K562 (cell line): ENCODE measurements around the gene ZMYM2. TPM values are rescaled to one million over a fixed set of nuclear protein-coding genes. Genes with fewer than 3 reads are reported as not detected.
A peak's percentile ranks its signal among the peaks of the same experiment; 100 is the strongest.

Experiments
- ARID3B ChIP-seq: fragments of 250-450 bp; sonication (Bioruptor Pico); IDR thresholded peaks from 2 replicates; pipeline ENCODE4 v1.4.0; 2020; ENCODE audit warnings: borderline replicate concordance
- BCOR ChIP-seq: fragments of 450-650 bp; IDR thresholded peaks from 2 replicates; pipeline ENCODE4 v1.6.1; 2016
- BRF1 ChIP-seq: IDR thresholded peaks from 3 replicates; pipeline ENCODE4 v1.6.1; 2011; ENCODE audit warnings: borderline replicate concordance, mild to moderate bottlenecking; ENCODE audit not compliant: insufficient read length; ENCODE audit errors: extremely low read depth
- DEAF1 ChIP-seq: fragments of 450-650 bp; formaldehyde crosslinking; IDR thresholded peaks from 2 replicates; pipeline ENCODE4 v1.4.0; 2020; ENCODE audit warnings: mild to moderate bottlenecking, moderate library complexity
- GTF2F1 ChIP-seq: IDR thresholded peaks from 2 replicates; pipeline ENCODE4 v1.6.1; 2011; ENCODE audit warnings: low read depth, low read length, improper control_type of control experiment
- JUNB ChIP-seq: fragments of 450-650 bp; formaldehyde crosslinking; conservative IDR thresholded peaks from 2 replicates; pipeline ENCODE4 v1.4.0; 2020; ENCODE audit warnings: mild to moderate bottlenecking
- MAFF ChIP-seq: IDR thresholded peaks from 2 replicates; pipeline ENCODE4 v1.6.1; 2012; ENCODE audit warnings: low read length, improper control_type of control experiment
- MAX ChIP-seq: sonication (generic); formaldehyde crosslinking; IDR thresholded peaks from 2 replicates; pipeline ENCODE4 v1.9.0; 2022; ENCODE audit warnings: mild to moderate bottlenecking, missing genetic modification reagents
- NR2C1 ChIP-seq, 2 experiments: fragments of 450-650 bp; IDR thresholded peaks; 2 replicates each; pipeline ENCODE4 v1.6.1; 2017; ENCODE audit warnings: mild to moderate bottlenecking in 2 of 2, antibody characterized with exemption in 1 of 2, inconsistent platforms in 1 of 2, missing compliant biosample characterization in 1 of 2, missing genetic modification characterization in 1 of 2
- PBX2 ChIP-seq, 2 experiments: IDR thresholded peaks in 1 of 2; conservative IDR thresholded peaks in 1 of 2; 2 replicates each; pipeline ENCODE4 v1.6.1; 2016; ENCODE audit warnings: low read depth in 2 of 2, mild to moderate bottlenecking in 1 of 2, missing compliant biosample characterization in 1 of 2, missing genetic modification characterization in 1 of 2, moderate library complexity in 1 of 2
- PKNOX1 ChIP-seq: fragments of 450-650 bp; IDR thresholded peaks from 2 replicates; pipeline ENCODE4 v1.6.1; 2016
- TARDBP ChIP-seq: fragments of 450-650 bp; IDR thresholded peaks from 2 replicates; pipeline ENCODE4 v1.6.1; 2016
- XRCC5 ChIP-seq: fragments of 200-400 bp; formaldehyde crosslinking; IDR thresholded peaks from 2 replicates; pipeline ENCODE4 v1.6.1; 2017; ENCODE audit warnings: low read depth, mild to moderate bottlenecking, low read length
- ZBTB33 ChIP-seq: sonication (generic); formaldehyde crosslinking; IDR thresholded peaks from 2 replicates; pipeline ENCODE4 v1.8.1; 2023; ENCODE audit warnings: mild to moderate bottlenecking, missing genetic modification reagents
- ZNF324 ChIP-seq: fragments of 250-450 bp; sonication (Bioruptor Pico); IDR thresholded peaks from 2 replicates; pipeline ENCODE4 v1.4.0; 2020; ENCODE audit warnings: mild to moderate bottlenecking
- ZNF551 ChIP-seq: fragments of 250-450 bp; sonication (Bioruptor Pico); IDR thresholded peaks from 2 replicates; pipeline ENCODE4 v1.5.0; 2021; ENCODE audit warnings: mild to moderate bottlenecking, moderate library complexity
- ZNF639 ChIP-seq, 2 experiments: fragments of 200-800 bp in 1 of 2; sonication (Bioruptor generic) in 1 of 2; sonication (generic) in 1 of 2; formaldehyde crosslinking in 1 of 2; IDR thresholded peaks in 1 of 2; conservative IDR thresholded peaks in 1 of 2; 2 replicates each; pipeline versions ENCODE4 v1.5.0 to v1.6.1; 2016 to 2020; ENCODE audit warnings: missing compliant biosample characterization in 1 of 2, missing genetic modification characterization in 1 of 2, missing genetic modification reagents in 1 of 2
- polyA plus RNA-seq, 8 experiments: library from polyadenylated mRNA; depleted of rRNA in 4 of 8; stranded (reverse) in 5 of 8; unstranded in 3 of 8; fragments of >200 nt; fragmentation: Nextera tagmentation in 2 of 8; fragmentation: Illumina TruSeq in 1 of 8; extraction: Ambion mirVana in 2 of 8; extraction: Trizol in 1 of 8; gene quantifications; 2 replicates each; pipeline versions ENCODE4 v1.2.1 to v1.2.3, GENCODE V29; 2011 to 2014; ENCODE audit warnings: inconsistent platforms in 1 of 8, missing spikeins in 1 of 8
- total RNA-seq, 7 experiments: library from RNA; depleted of rRNA in 6 of 7; stranded (reverse); fragments of >200 nt in 6 of 7; fragmentation: Illumina TruSeq in 2 of 7; extraction: Trizol in 2 of 7; gene quantifications; 2 replicates each; pipeline versions ENCODE4 v1.2.1 to v1.2.3, GENCODE V29; 2011 to 2021; ENCODE audit warnings: low replicate concordance in 1 of 7

Gene ZMYM2
- total and polyA plus RNA-seq, 9 of the 15 experiments (the other 6 are each of a cell fraction or from before 2014, with no cell fraction given): 5.0 to 48.8 (median 26.8) TPM

- TF ChIP-seq ARID3B (CRISPR knock-in tag) (no peak), PKNOX1 (no peak), ZNF639 (CRISPR knock-in tag; conservative IDR thresholded peaks at IDR 0.05 in 1 of 2, IDR thresholded peaks at IDR 0.05 in 1 of 2) (peak in 1 of 2 experiments; percentile 46; a peak in 1 of 4 replicates), GTF2F1 (no peak), ZNF551 (CRISPR knock-in tag) (no peak), JUNB (CRISPR knock-in tag) (no peak), MAX (CRISPR knock-in tag) (no peak), BCOR (no peak), PBX2 (CRISPR knock-in tag; IDR thresholded peaks at IDR 0.05; ENCODE audit: low read depth) (no peak), PBX2 (tag; conservative IDR thresholded peaks at IDR 0.05; ENCODE audit: low read depth) (peak; percentile 54; the same call in 1 of the 2 replicates), ZBTB33 (CRISPR knock-in tag) (no peak), TARDBP (no peak), MAFF (no peak), BRF1 (no peak), NR2C1 (IDR thresholded peaks at IDR 0.05) (no peak), NR2C1 (tag; IDR thresholded peaks at IDR 0.05) (peak; percentile 79), ZNF324 (CRISPR knock-in tag) (no peak; the same call in 1 of the 2 replicates), XRCC5 (no peak), DEAF1 (no peak)
Measured at GRCh38 chr13:20119960-20120359, 161.4 kb downstream of the ZMYM2 start (continued).
